Measurements from ENCODE around the gene BAIAP2.
A peak's percentile ranks its signal among the peaks of the same experiment; 100 is the strongest.

BAIAP2 gene

GRCh38 chr17:81160747-81161453, 125.9 kb downstream of the BAIAP2 start:
- no peak overlapping the region for H3K4me3 ChIP-seq (ENCODE audit: low read depth, low read length)

GRCh38 chr17:81161536-81161935, 126.6 kb downstream of the BAIAP2 start:
- H3K4me3 ChIP-seq (ENCODE audit: low read depth, low read length), result no peak overlapping the region
- DNase-seq (ENCODE audit: low read depth), result no peak

More at GRCh38 chr17:81160747-81161453, 125.9 kb downstream of the BAIAP2 start:
- DNase-seq (ENCODE audit: low read depth), result no peak

GRCh38 chr17:81161972-81162371, 127.0 kb downstream of the BAIAP2 start:
- no peak for DNase-seq (ENCODE audit: low read depth)

GRCh38 chr17:81162491-81162890, 127.5 kb downstream of the BAIAP2 start:
- H3K4me3 ChIP-seq (ENCODE audit: low read depth, low read length), result no peak overlapping the region
- no peak for DNase-seq (ENCODE audit: low read depth)

More at GRCh38 chr17:81161972-81162371, 127.0 kb downstream of the BAIAP2 start:
- H3K4me3 ChIP-seq (ENCODE audit: low read depth, low read length), result no peak overlapping the region

- DNase-seq (ENCODE audit: low read depth), result no peak
- no peak overlapping the region for H3K4me3 ChIP-seq (ENCODE audit: low read depth, low read length)
These were observed 128.2 kb downstream of the BAIAP2 start for GRCh38 chr17:81163051-81163695.

- H3K4me3 ChIP-seq (ENCODE audit: low read depth, low read length), result no peak overlapping the region
- DNase-seq (ENCODE audit: low read depth), result no peak
These were observed 128.9 kb downstream of the BAIAP2 start for GRCh38 chr17:81163703-81164370.

GRCh38 chr17:81164371-81165245, 129.7 kb downstream of the BAIAP2 start:
- no peak overlapping the region for H3K4me3 ChIP-seq (ENCODE audit: low read depth, low read length)
- no peak for DNase-seq (ENCODE audit: low read depth)

GRCh38 chr17:81165246-81166032, 130.5 kb downstream of the BAIAP2 start, which contains the start of gene PVALEF:
Gene PVALEF (plus strand): TSS chr17:81165507. CDS start chr17:81181227, 15,720 bp downstream.
- no peak for DNase-seq (ENCODE audit: low read depth)
- H3K4me3 ChIP-seq (ENCODE audit: low read depth, low read length), result peak within 1 kb of the TSS; percentile 23

GRCh38 chr17:81166033-81166492, 131.1 kb downstream of the BAIAP2 start, which contains the start of gene AATK:
Gene AATK (minus strand): TSS chr17:81166221. CDS start chr17:81165992, 229 bp downstream.
- peak within 1 kb of the TSS; percentile 23 for H3K4me3 ChIP-seq (ENCODE audit: low read depth, low read length)
- no peak for DNase-seq (ENCODE audit: low read depth)

All from skeletal muscle cell (primary cell).